Neutrophil (primary cell): ENCODE data around the gene JPT1.

Experiments used
- H3K27ac ChIP-seq: fragments of 200-600 bp; sonication (generic); 2 replicates; pipeline ENCODE4 v1.5.1; 2016; ENCODE audit warnings: mild to moderate bottlenecking, moderate library complexity
- H3K27me3 ChIP-seq: fragments of 200-600 bp; sonication (generic); 2 replicates; pipeline ENCODE4 v1.6.0; 2016; ENCODE audit warnings: mild to moderate bottlenecking
- H3K36me3 ChIP-seq: fragments of 200-600 bp; sonication (generic); 2 replicates; pipeline ENCODE4 v1.5.1; 2017
- H3K4me1 ChIP-seq, 2 experiments: fragments of 200-600 bp in 1 of 2; sonication (generic) in 1 of 2; 1 replicate in 1 of 2; 2 replicates in 1 of 2; pipeline versions ENCODE4 v1.5.1 to v1.6.1; 2013 to 2016; ENCODE audit warnings: low read depth in 1 of 2, low read length in 1 of 2, mild to moderate bottlenecking in 1 of 2, moderate library complexity in 1 of 2; ENCODE audit not compliant: control insufficient read depth in 1 of 2, insufficient read depth in 1 of 2
- H3K4me3 ChIP-seq, 2 experiments: fragments of 200-600 bp in 1 of 2; sonication (generic) in 1 of 2; 1 replicate in 1 of 2; 2 replicates in 1 of 2; pipeline ENCODE4 v1.5.1; 2013 to 2016; ENCODE audit warnings: low read depth in 1 of 2, low read length in 1 of 2, mild to moderate bottlenecking in 1 of 2, moderate library complexity in 1 of 2
- H3K9me3 ChIP-seq: fragments of 200-600 bp; sonication (generic); 2 replicates; pipeline ENCODE4 v1.5.1; 2016
- TF ChIP-seq, protein P1 (sequence below): fragments of 200-600 bp; sonication (generic); IDR thresholded peaks from 2 replicates; pipeline ENCODE4 v1.5.1; 2016; ENCODE audit warnings: antibody characterized with exemption

The JPT1 gene

DNA sequence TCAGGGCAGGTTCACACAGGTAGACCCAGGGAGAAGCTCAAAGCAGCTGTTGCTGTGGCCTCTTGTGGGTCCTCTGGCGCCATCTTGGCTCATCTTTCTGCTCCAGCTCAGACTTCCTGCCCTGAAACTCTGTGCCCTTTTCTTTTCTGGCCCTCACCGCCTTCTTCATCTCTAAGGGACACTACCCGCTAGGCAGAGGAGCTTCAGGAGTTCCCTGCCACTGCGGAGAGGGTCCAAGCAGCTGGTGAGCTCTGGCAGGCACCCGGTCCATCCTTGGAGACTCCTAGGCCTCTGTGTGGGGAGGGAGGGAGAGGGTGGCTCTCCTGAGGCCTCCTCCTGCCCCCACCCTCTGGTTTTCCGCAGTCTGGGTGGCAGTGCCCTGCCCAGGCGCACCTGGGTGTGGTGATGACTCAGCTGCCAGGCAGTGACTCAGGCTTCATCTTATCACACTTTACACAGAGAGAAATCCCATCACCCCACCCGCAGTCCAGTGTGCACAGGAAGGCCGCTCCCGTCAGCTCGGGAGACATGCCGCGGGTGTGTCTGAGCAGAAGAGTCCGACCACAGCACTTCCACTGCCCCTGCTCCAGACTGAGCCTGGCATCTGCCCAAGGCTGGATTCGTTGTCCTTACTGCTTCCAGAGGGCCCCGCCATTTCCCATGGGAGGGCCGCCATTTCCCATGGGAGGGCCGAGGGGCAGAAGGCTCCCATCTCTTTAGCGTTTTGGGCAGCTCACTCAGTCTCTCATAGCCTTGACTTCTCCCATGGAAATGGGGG lies 30.1 kb downstream of the JPT1 start:
- peaks cover 8% of the 10 kb centered on the region for H3K36me3 ChIP-seq
- no peaks in the 10 kb centered on the region for H3K27me3 ChIP-seq
- no peaks in the 10 kb centered on the region for H3K9me3 ChIP-seq
- TF ChIP-seq, protein P1, sequence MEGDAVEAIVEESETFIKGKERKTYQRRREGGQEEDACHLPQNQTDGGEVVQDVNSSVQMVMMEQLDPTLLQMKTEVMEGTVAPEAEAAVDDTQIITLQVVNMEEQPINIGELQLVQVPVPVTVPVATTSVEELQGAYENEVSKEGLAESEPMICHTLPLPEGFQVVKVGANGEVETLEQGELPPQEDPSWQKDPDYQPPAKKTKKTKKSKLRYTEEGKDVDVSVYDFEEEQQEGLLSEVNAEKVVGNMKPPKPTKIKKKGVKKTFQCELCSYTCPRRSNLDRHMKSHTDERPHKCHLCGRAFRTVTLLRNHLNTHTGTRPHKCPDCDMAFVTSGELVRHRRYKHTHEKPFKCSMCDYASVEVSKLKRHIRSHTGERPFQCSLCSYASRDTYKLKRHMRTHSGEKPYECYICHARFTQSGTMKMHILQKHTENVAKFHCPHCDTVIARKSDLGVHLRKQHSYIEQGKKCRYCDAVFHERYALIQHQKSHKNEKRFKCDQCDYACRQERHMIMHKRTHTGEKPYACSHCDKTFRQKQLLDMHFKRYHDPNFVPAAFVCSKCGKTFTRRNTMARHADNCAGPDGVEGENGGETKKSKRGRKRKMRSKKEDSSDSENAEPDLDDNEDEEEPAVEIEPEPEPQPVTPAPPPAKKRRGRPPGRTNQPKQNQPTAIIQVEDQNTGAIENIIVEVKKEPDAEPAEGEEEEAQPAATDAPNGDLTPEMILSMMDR = no peak
- peak overlapping the region; percentile 65 to 68 for H3K4me3 ChIP-seq
- peak overlapping the region; percentile 98 for H3K27ac ChIP-seq
- H3K4me1 ChIP-seq = peaks cover 49 to 60% of the 10 kb centered on the region in 2 experiments

DNA sequence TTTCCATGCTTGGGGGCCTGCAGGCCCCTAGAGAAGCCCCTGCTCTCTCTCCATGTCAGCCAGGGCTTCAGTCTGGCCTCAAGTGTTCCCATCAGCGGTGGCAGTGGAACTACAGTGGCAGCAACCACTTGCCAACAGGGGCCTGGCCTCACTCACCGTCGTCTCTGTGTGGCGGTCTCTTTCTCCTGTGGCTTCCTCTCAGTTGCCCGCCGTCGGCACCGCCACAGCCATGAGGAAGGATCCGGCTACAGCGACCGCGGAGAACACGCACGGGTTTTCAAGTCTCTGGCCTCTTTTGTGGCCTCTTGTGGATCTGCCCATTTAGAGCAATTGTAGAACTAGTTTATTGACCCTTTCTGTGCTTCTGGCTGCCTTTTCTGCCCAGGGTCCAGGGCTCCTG lies 36.0 kb downstream of the JPT1 start:
- Histone ChIP-seq H3K9me3 (no peaks in the 10 kb centered on the region), H3K4me3 (no peak overlapping the region), H3K27me3 (no peaks in the 10 kb centered on the region), H3K4me1 (peaks cover 31 to 44% of the 10 kb centered on the region in 2 experiments), H3K27ac (no peak overlapping the region), H3K36me3 (peaks cover 31% of the 10 kb centered on the region)
- TF ChIP-seq, protein P1 = no peak

DNA sequence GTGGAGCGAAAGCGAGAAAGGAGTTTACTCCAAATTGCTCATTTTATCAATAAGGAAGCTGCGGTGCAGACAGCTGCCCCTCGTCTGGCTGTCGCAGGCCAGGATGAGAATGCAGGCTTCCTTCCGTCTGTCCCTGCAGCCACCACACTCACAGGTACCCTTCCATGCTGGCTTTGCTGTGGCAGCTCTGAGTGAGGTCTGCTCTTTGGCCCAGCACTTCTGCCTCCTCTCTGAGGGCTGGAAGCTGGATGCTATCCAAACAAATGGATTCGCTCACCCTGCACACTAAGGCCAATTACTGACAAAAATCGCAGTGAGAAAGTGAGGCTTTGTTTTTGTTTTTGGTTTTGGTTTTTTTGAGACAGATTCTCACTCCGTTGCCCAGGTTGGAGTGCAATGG lies 37.6 kb downstream of the JPT1 start:
- Histone ChIP-seq H3K27me3 (no peaks in the 10 kb centered on the region), H3K27ac (no peak overlapping the region), H3K36me3 (peaks cover 31% of the 10 kb centered on the region), H3K9me3 (no peaks in the 10 kb centered on the region), H3K4me1 (peaks cover 38 to 48% of the 10 kb centered on the region in 2 experiments), H3K4me3 (no peak overlapping the region)
- TF ChIP-seq, protein P1 = no peak

DNA sequence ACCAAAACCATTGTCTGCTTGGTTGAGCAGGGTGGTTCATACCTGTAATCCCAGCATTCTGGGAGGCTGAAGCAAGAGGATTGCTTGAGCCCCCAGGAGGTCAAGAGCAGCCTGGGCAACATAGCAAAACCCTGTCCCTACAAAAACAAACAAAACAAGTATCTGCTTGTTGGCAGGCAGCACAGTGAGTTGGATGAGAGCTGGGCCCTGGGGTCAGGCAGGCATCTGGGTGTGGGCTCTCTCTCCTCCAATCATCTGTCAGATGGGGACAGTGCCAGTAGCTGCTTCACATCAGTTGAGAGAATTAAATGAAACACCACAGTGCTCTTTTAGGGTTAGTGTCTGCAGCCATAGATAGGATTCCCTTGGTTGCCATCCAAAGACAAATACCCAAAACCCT lies 38.8 kb downstream of the JPT1 start:
- Histone ChIP-seq H3K27me3 (no peaks in the 10 kb centered on the region), H3K36me3 (peaks cover 31% of the 10 kb centered on the region), H3K27ac (peak overlapping the region; percentile 90), H3K4me3 (no peak overlapping the region), H3K4me1 (peaks cover 47 to 52% of the 10 kb centered on the region in 2 experiments), H3K9me3 (no peaks in the 10 kb centered on the region)
- TF ChIP-seq, protein P1 = no peak

DNA sequence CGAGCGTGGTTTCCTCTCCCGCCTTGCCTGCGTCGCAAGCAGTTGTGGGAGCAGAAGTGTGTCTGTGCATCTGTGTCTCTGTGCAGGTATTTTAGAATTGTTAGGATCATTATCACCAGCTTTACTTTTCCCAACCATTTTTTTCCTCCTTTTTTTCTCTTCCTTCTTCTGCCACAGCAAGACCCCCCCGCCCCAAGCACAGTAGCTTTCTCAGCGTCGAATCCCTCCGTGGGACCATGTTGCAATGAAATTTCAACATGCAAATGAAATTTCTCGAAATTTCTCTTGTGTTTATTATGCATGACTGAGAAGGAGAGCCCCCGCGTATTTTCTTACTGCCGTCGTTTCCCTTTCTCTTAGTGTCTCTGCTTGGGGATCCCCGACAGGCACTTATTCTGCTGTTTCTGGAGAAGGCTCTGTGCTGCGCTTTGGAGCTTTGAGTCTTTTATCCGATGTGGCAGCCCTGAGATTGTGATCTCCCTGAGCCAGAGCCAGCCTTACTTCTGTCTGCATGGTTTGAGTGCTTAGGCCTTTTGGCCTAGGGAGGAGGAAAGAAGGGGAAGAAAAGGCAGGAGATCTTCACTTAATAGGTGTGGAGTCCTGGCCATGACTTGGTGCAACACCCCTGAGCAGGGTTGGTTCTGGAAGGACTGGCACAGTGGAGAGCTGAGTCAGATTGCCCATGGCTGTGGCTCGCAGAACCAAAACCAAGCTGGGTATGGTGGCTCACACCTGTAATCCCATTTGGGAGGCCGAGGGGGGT lies 39.6 kb downstream of the JPT1 start:
- Histone ChIP-seq H3K4me1 (peaks cover 44 to 49% of the 10 kb centered on the region in 2 experiments), H3K9me3 (no peaks in the 10 kb centered on the region), H3K27ac (peak overlapping the region; percentile 90), H3K4me3 (peak overlapping the region; percentile 68 to 82), H3K27me3 (no peaks in the 10 kb centered on the region), H3K36me3 (peaks cover 31% of the 10 kb centered on the region)
- TF ChIP-seq, protein P1 = no peak
